ENCODE measurements around the gene TRIM26. TPM values are rescaled to one million over a fixed set of nuclear protein-coding genes. Genes with fewer than 3 reads are reported as not detected.

TRIM26 gene
- total and polyA plus RNA-seq, 2 experiments from 2014 or later, result 11.0 to 38.0 TPM

DNA sequence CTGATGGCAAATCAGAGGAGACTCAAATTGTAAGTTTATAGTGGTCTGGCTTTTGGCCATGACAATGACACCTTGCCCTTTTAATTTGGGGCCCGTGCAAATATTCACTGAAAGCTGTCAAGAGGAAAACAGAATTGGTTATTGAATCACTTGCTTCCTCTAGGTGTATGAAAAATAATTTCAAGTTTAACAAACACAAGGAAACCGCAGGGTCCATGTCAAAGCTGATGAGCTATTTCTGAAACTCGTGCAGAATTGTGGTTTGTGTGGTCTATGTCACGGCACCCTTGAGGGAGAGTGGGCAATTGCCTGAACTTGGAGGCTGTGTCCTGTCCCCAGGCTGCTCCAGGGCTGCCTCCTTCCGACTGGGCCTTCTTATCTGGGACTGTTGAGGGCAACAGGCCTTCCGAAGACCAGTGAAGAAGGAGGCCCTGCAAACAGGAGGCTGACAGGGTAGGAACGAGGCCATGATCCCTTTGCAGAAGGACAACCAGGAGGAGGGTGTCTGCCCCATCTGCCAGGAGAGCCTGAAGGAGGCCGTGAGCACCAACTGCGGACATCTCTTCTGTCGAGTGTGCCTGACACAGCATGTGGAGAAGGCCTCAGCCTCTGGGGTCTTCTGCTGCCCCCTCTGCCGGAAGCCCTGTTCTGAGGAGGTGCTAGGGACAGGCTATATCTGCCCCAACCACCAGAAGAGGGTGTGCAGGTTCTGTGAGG is 76.5 kb downstream of the TRIM26 start (continued):
- TF ChIP-seq, protein P1, sequence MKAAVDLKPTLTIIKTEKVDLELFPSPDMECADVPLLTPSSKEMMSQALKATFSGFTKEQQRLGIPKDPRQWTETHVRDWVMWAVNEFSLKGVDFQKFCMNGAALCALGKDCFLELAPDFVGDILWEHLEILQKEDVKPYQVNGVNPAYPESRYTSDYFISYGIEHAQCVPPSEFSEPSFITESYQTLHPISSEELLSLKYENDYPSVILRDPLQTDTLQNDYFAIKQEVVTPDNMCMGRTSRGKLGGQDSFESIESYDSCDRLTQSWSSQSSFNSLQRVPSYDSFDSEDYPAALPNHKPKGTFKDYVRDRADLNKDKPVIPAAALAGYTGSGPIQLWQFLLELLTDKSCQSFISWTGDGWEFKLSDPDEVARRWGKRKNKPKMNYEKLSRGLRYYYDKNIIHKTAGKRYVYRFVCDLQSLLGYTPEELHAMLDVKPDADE (IDR thresholded peaks at IDR 0.05), result no peak
- TF ChIP-seq JUNB (IDR thresholded peaks at IDR 0.05; ENCODE audit: unreplicated experiment) (no peak), ZNF114 (CRISPR knock-in tag; IDR thresholded peaks at IDR 0.05) (no peak)
- TF ChIP-seq, protein P2, sequence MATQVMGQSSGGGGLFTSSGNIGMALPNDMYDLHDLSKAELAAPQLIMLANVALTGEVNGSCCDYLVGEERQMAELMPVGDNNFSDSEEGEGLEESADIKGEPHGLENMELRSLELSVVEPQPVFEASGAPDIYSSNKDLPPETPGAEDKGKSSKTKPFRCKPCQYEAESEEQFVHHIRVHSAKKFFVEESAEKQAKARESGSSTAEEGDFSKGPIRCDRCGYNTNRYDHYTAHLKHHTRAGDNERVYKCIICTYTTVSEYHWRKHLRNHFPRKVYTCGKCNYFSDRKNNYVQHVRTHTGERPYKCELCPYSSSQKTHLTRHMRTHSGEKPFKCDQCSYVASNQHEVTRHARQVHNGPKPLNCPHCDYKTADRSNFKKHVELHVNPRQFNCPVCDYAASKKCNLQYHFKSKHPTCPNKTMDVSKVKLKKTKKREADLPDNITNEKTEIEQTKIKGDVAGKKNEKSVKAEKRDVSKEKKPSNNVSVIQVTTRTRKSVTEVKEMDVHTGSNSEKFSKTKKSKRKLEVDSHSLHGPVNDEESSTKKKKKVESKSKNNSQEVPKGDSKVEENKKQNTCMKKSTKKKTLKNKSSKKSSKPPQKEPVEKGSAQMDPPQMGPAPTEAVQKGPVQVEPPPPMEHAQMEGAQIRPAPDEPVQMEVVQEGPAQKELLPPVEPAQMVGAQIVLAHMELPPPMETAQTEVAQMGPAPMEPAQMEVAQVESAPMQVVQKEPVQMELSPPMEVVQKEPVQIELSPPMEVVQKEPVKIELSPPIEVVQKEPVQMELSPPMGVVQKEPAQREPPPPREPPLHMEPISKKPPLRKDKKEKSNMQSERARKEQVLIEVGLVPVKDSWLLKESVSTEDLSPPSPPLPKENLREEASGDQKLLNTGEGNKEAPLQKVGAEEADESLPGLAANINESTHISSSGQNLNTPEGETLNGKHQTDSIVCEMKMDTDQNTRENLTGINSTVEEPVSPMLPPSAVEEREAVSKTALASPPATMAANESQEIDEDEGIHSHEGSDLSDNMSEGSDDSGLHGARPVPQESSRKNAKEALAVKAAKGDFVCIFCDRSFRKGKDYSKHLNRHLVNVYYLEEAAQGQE (IDR thresholded peaks at IDR 0.05; ENCODE audit: unreplicated experiment), result no peak

DNA sequence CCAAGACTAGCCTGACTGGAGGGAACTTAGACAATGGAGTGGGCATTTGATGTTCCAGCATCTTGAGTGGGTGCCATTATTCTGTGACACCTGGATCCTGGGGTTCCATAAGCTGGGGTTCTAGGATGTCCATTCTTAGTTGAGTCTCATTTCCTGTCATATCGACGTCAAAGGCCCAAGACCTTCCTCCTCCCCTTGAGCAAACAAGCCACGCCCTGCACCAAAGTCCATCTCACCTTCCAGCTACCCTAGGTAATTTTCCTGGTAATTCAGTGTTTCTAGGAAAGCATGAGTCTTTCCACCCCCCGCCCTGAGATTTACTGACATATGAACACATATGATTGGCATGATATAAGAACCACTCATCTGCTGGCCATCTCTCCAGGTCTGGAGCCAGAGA is 77.4 kb downstream of the TRIM26 start, which contains the start of gene TRIM40:
TSS of gene TRIM40 (plus strand) at position 384 of the 400 bp plus-strand sequence. CDS start 897 bp downstream, outside the sequence.
- Mint-ChIP-seq H3K4me3 (no peak within 1 kb of the TSS), H3K27me3 (ENCODE audit: insufficient read depth, low read depth, poor library complexity) (peaks cover 4% of the 10 kb centered on the region), H3K9me3 (no peaks in the 10 kb centered on the region), H3K4me1 (peaks cover 2% of the 10 kb centered on the region; the same call in 2 of the 3 replicates), H3K27ac (no peak within 1 kb of the TSS), H3K36me3 (ENCODE audit: low read depth) (no peaks in the 10 kb centered on the region)
- H4K20me1 ChIP-seq (replicated peaks; ENCODE audit: insufficient read depth), result no peaks in the 10 kb centered on the region
- no peaks in the 10 kb centered on the region for H3K9me2 ChIP-seq (ENCODE audit: insufficient read depth)
- no peaks in the 10 kb centered on the region for H3F3A ChIP-seq (replicated peaks; ENCODE audit: low read depth)
- no peak within 1 kb of the TSS for H3K4me3 ChIP-seq
- H2AFZ ChIP-seq, result no peak within 1 kb of the TSS
- H3K36me3 ChIP-seq (ENCODE audit: insufficient read depth), result no peaks in the 10 kb centered on the region
- ATAC-seq (no peak), DNase-seq (ENCODE audit: low spot score) (no peak)
- H3K4me1 ChIP-seq (ENCODE audit: insufficient read depth), result no peaks in the 10 kb centered on the region
- peaks cover 21% of the 10 kb centered on the region for H3K27me3 ChIP-seq (ENCODE audit: insufficient read depth)
- H3K79me2 ChIP-seq (replicated peaks; ENCODE audit: insufficient read depth), result no peaks in the 10 kb centered on the region
- H3K27ac ChIP-seq (ENCODE audit: low read depth), result no peak within 1 kb of the TSS
- no peak within 1 kb of the TSS for H3K4me2 ChIP-seq
- TF ChIP-seq JUNB (IDR thresholded peaks at IDR 0.05; ENCODE audit: unreplicated experiment) (no peak), ZNF114 (CRISPR knock-in tag; IDR thresholded peaks at IDR 0.05) (no peak), POLR2AphosphoS5 (IDR thresholded peaks at IDR 0.05; ENCODE audit: low read depth) (no peak), ZNF462 (CRISPR knock-in tag; IDR thresholded peaks at IDR 0.05) (no peak), EZH2phosphoT487 (IDR thresholded peaks at IDR 0.05; ENCODE audit: unreplicated experiment) (no peak)
- TF ChIP-seq, protein P2 (IDR thresholded peaks at IDR 0.05; ENCODE audit: unreplicated experiment), result no peak
- TF ChIP-seq, protein P1 (IDR thresholded peaks at IDR 0.05), result no peak

Data from GM23338 (cell line).